Frontal cortex (tissue), 4 donors: ENCODE data around the gene FUBP1. TPM values are rescaled to one million over a fixed set of nuclear protein-coding genes. Genes with fewer than 3 reads are reported as not detected.
A peak's percentile ranks its signal among the peaks of the same experiment; 100 is the strongest.
"Not testable (repeated sequence)": the region's sequence is repeated elsewhere in the genome, so short reads cannot be mapped to it uniquely, and the experiment has no call there.

Experiments used
- DNase-seq, 2 donors: peaks; one replicate each; pipeline ENCODE4 v3.0.0; 2012; ENCODE audit warnings: low spot score in 2 of 2
- FAIRE-seq: peaks from 2 replicates; lab custom pipeline; 2012; peaks lifted over from hg19 to GRCh38; lab: Jason Lieb, UNC
- total RNA-seq: library from RNA; depleted of rRNA; stranded (reverse); fragments of >200 nt; gene quantifications from one replicate; pipeline ENCODE4 v1.2.3, GENCODE V29; 2014
- donor health status: control.
- donor health status: control.
- donor health status: control.

The FUBP1 gene
- 345 TPM for total RNA-seq

GRCh38 chr1:77978969-77979876 is at the start of gene FUBP1:
Gene FUBP1 (minus strand): TSS chr1:77979072. CDS start chr1:77979004, 68 bp downstream.
- no peak for FAIRE-seq
- DNase-seq: peak; percentile 54 to 81

- not testable (repeated sequence) for FAIRE-seq, DNase-seq
These were observed 42.3 kb upstream of the FUBP1 start for GRCh38 chr1:78021134-78021533.

GRCh38 chr1:78019024-78019423 is 40.2 kb upstream of the FUBP1 start:
- DNase-seq (no peak), FAIRE-seq (no peak)

GRCh38 chr1:78015148-78015547 is 36.3 kb upstream of the FUBP1 start:
- no peak for FAIRE-seq
- no peak for DNase-seq

GRCh38 chr1:78011050-78011449 is 32.2 kb upstream of the FUBP1 start:
- FAIRE-seq: no peak
- DNase-seq: no peak

- DNase-seq (no peak), FAIRE-seq (no peak)
These were observed 31.0 kb upstream of the FUBP1 start for GRCh38 chr1:78009836-78010235.

GRCh38 chr1:78009276-78009675 is 30.4 kb upstream of the FUBP1 start:
- DNase-seq (no peak), FAIRE-seq (no peak)

- DNase-seq: no peak
- FAIRE-seq: no peak
These were observed 28.9 kb upstream of the FUBP1 start for GRCh38 chr1:78007677-78008341.

- FAIRE-seq: no peak
- no peak for DNase-seq
These were observed 27.6 kb upstream of the FUBP1 start for GRCh38 chr1:78006521-78006920.

GRCh38 chr1:78005755-78006154 is 26.9 kb upstream of the FUBP1 start:
- peak; percentile 33 for FAIRE-seq
- no peak for DNase-seq

GRCh38 chr1:78005448-78005722 is 26.5 kb upstream of the FUBP1 start:
- DNase-seq (no peak), FAIRE-seq (no peak)

GRCh38 chr1:78004719-78005447 is 26.0 kb upstream of the FUBP1 start, which contains the start of gene DNAJB4:
Gene DNAJB4 (plus strand): TSS chr1:78004939. CDS start chr1:78005111, 172 bp downstream.
- peak; percentile 52 to 57 for DNase-seq
- FAIRE-seq: peak; percentile 49

GRCh38 chr1:78003882-78004718 is 25.2 kb upstream of the FUBP1 start:
- FAIRE-seq (no peak), DNase-seq (no peak)

- DNase-seq: no peak
- peak; percentile 69 for FAIRE-seq
These were observed 24.3 kb upstream of the FUBP1 start for GRCh38 chr1:78003070-78003746.

- not testable (repeated sequence) for DNase-seq, FAIRE-seq
These were observed 21.7 kb upstream of the FUBP1 start for GRCh38 chr1:78000536-78000935.

GRCh38 chr1:77996734-77997133 is 17.9 kb upstream of the FUBP1 start:
- FAIRE-seq (no peak), DNase-seq (no peak)

- no peak for DNase-seq
- no peak for FAIRE-seq
These were observed 15.3 kb upstream of the FUBP1 start for GRCh38 chr1:77994117-77994705.

- FAIRE-seq: no peak
These were observed 12.8 kb upstream of the FUBP1 start for GRCh38 chr1:77991638-77992037.

More at GRCh38 chr1:77991638-77992037, 12.8 kb upstream of the FUBP1 start:
- no peak for DNase-seq
